ENCODE measurements around the gene ITPR3.

DNA sequence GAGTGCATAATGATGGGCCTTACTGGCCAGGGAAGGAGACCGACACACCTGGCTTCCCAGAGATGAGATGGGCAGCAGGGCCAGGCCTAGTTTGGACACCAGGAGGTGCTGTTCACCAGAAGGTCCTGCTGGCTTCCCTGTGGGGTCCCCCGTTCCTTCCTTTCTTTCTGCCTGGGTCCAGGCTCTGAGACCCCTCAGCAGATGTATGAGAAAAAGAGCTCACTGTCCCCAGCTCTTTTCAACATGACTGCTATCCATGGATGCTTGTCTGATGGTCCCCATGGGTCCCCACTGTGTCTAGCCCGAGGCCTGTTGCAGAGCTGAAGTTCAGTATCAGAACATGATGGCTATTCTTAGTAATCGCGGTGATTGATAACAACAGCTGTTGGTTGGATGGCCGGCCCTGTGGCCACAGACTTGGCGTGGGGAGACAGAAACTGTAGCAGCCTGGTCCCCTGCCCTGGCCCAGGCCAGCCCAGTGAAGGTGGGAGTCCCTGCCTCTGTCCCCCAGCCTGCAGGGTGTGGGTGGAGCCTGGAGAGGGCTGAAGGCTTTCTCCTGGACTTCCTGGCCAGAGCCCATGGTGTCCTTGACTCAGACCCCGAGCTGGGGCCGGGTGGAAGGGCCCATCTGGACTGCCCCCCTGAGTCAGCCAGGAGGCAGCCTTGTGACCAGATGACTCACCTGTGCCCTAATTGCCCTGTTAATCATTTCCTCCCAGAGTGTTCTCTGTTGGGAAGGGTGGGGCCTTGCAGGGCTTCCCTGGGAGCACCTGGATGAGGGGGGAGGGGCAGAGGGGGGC, 31.2 kb upstream of the ITPR3 start:
- TF ChIP-seq CTCF (IDR thresholded peaks at IDR 0.05; ENCODE audit: low read length) (peak; percentile 92), EZH2 (IDR thresholded peaks at IDR 0.05; ENCODE audit: borderline replicate concordance, low read length) (no peak)
